ENCODE measurements around the gene ANKRD40CL. TPM values are rescaled to one million over a fixed set of nuclear protein-coding genes. Genes with fewer than 3 reads are reported as not detected.

ANKRD40CL gene
- total RNA-seq, 1 experiment from 2014 or later = not detected

DNA sequence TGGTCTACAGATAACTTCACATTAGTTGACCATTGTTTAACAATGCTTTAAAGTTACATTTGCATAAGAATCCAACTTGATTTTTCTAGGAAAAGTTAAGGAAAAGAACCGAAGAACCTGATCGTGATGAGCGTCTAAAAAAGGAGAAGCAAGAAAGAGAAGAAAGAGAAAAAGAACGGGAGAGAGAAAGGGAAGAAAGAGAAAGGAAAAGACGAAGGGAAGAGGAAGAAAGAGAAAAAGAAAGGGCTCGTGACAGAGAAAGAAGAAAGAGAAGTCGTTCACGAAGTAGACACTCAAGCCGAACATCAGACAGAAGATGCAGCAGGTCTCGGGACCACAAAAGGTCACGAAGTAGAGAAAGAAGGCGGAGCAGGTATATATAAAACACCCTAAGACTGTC lies 21.7 kb downstream of the ANKRD40CL start:
- WGBS (ENCODE audit: extremely low coverage, insufficient read length, low lambda C conversion rate) = no CpG with 5 or more reads among the region's 12 CpGs
- H4K20me1 ChIP-seq (ENCODE audit: control insufficient read depth, insufficient read depth, insufficient read length) = no peaks in the 10 kb centered on the region
- H3K4me3 Mint-ChIP-seq = no peak overlapping the region
- H3K4ac ChIP-seq (ENCODE audit: low read depth, low read length) = no peak overlapping the region
- H2AFZ ChIP-seq (ENCODE audit: low read length) = no peak overlapping the region
- no peaks in the 10 kb centered on the region for H3K79me1 ChIP-seq (ENCODE audit: insufficient read depth, low read depth, low read length, poor library complexity, severe bottlenecking)
- H3K4me1 ChIP-seq (ENCODE audit: insufficient read depth, low read length) = no peaks in the 10 kb centered on the region
- H3K36me3 Mint-ChIP-seq (ENCODE audit: insufficient read depth in 1 of 3, low read depth in 3 of 3) = peaks cover 59 to 93% (median 92%) of the 10 kb centered on the region in 3 experiments; a peak in 6 of 7 replicates
- H2AK5ac ChIP-seq (ENCODE audit: insufficient read length, low read length) = no peak overlapping the region
- no peak overlapping the region for H3K9ac ChIP-seq (ENCODE audit: extremely low read depth, insufficient read length, low read length)
- H3K27ac Mint-ChIP-seq = no peak overlapping the region
- no peak overlapping the region for H4K8ac ChIP-seq (replicated peaks; ENCODE audit: insufficient read length, low read depth, low read length)
- no peaks in the 10 kb centered on the region for H3K27me3 Mint-ChIP-seq (ENCODE audit: low read depth)
- no peak overlapping the region for H3K23ac ChIP-seq (ENCODE audit: insufficient read length, low read depth, low read length)
- H3K18ac ChIP-seq (ENCODE audit: insufficient read length, low read depth, low read length) = no peak overlapping the region
- no peak overlapping the region for H2BK20ac ChIP-seq (ENCODE audit: low read depth, low read length, poor library complexity, severe bottlenecking)
- no peak overlapping the region for H3K27ac ChIP-seq (ENCODE audit: insufficient read length, low read depth, low read length)
- H3K4me2 ChIP-seq (ENCODE audit: insufficient read depth, insufficient read length, low read length) = no peak overlapping the region
- H3K9me3 ChIP-seq (ENCODE audit: control insufficient read depth, low read depth, low read length) = no peaks in the 10 kb centered on the region
- H2BK120ac ChIP-seq (ENCODE audit: low read depth, low read length, poor library complexity, severe bottlenecking) = no peak overlapping the region
- no peaks in the 10 kb centered on the region for H3K4me1 Mint-ChIP-seq
- DNase-seq = no peak
- H2BK5ac ChIP-seq (ENCODE audit: insufficient read length, low read length) = no peak overlapping the region
- no peak overlapping the region for H3K14ac ChIP-seq (ENCODE audit: insufficient read depth, low read length)
- H2BK12ac ChIP-seq (ENCODE audit: insufficient read length, low read depth, low read length) = no peak overlapping the region
- H4K5ac ChIP-seq (ENCODE audit: insufficient read length, low read depth, low read length) = no peak overlapping the region
- no peaks in the 10 kb centered on the region for H3K27me3 ChIP-seq (ENCODE audit: insufficient read depth, low read length)
- no peaks in the 10 kb centered on the region for H3K9me3 Mint-ChIP-seq
- no peak overlapping the region for H4K91ac ChIP-seq (ENCODE audit: insufficient read length, low read depth, low read length)
- H3K56ac ChIP-seq (ENCODE audit: insufficient read length, low read depth, low read length) = no peak overlapping the region
- H2BK15ac ChIP-seq (ENCODE audit: low read depth, low read length) = no peak overlapping the region
- no peaks in the 10 kb centered on the region; the same call in 1 of the 2 replicates for H3K79me2 ChIP-seq (ENCODE audit: insufficient read depth, low read length)
- TF ChIP-seq CTCF (conservative IDR thresholded peaks at IDR 0.05) = no peak
- H3T11ph ChIP-seq (ENCODE audit: low read length) = no peak overlapping the region
- no peaks in the 10 kb centered on the region for H3K23me2 ChIP-seq (ENCODE audit: insufficient read length, low read depth, low read length, poor library complexity, severe bottlenecking)

All from H9 (cell line).